Breast epithelium (tissue), 3 donors: ENCODE results near the gene RPUSD1.

ENCODE experiments used
- POLR2A ChIP-seq: fragments of 450-650 bp; IDR thresholded peaks from one replicate; pipeline ENCODE4 v1.6.1; 2016; ENCODE audit warnings: antibody characterized with exemption, mild to moderate bottlenecking, moderate library complexity
- TF ChIP-seq, protein P1 (sequence below), 3 donors: fragments of 450-650 bp; IDR thresholded peaks; one replicate each; pipeline ENCODE4 v1.5.1; 2016 to 2017; ENCODE audit warnings: antibody characterized with exemption in 3 of 3, mild to moderate bottlenecking in 3 of 3, moderate library complexity in 3 of 3

DNA sequence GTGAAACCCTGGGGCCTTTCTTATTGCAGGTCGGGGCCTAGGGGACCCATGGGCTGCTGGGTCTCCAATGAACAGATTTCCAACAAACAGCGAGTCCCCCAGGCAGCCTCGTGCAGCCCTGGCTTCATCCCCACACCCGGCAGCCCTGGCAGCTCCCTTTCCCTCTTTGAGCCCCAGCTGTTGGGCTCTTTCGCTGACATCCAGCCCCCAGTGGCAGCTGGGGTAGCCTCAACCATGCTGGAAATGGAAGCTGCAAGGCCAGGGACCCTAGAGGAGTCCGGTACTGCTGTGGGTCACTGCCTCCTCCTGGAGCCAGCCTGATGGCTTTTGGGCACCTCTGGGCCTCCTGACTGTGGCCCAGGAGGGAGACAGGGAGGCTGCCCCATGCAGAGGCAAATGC is 5.9 kb downstream of the RPUSD1 start:
- no peak for TF ChIP-seq POLR2A
- TF ChIP-seq, protein P1, sequence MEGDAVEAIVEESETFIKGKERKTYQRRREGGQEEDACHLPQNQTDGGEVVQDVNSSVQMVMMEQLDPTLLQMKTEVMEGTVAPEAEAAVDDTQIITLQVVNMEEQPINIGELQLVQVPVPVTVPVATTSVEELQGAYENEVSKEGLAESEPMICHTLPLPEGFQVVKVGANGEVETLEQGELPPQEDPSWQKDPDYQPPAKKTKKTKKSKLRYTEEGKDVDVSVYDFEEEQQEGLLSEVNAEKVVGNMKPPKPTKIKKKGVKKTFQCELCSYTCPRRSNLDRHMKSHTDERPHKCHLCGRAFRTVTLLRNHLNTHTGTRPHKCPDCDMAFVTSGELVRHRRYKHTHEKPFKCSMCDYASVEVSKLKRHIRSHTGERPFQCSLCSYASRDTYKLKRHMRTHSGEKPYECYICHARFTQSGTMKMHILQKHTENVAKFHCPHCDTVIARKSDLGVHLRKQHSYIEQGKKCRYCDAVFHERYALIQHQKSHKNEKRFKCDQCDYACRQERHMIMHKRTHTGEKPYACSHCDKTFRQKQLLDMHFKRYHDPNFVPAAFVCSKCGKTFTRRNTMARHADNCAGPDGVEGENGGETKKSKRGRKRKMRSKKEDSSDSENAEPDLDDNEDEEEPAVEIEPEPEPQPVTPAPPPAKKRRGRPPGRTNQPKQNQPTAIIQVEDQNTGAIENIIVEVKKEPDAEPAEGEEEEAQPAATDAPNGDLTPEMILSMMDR (IDR thresholded peaks at IDR 0.05) = no peak
